ENCODE results near the gene SGCD.
A peak's percentile ranks its signal among the peaks of the same experiment; 100 is the strongest.

SGCD gene

DNA sequence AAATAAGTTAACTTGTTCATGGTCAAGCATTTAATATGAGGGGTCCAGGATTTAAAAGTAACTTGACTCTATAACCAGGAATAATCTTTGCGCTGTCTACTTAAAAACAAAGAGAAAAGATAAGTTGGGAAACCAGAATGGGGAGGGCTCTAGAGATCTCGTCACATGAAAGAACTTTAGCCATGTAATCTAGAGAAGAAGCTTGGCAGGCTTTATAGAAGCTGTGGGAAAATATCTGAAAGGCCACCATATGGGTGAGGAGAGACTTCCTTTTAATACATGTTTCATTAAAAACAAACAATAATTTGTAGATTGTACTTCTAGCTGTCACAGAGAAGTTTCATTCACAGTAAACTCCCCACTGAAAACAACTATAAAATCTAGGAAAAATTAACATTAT is 476.4 kb downstream of the SGCD start:
- DNase-seq: no peak

- no peak for DNase-seq
Measured at GRCh38 chr5:156812959-156813358, 486.0 kb downstream of the SGCD start.

DNA sequence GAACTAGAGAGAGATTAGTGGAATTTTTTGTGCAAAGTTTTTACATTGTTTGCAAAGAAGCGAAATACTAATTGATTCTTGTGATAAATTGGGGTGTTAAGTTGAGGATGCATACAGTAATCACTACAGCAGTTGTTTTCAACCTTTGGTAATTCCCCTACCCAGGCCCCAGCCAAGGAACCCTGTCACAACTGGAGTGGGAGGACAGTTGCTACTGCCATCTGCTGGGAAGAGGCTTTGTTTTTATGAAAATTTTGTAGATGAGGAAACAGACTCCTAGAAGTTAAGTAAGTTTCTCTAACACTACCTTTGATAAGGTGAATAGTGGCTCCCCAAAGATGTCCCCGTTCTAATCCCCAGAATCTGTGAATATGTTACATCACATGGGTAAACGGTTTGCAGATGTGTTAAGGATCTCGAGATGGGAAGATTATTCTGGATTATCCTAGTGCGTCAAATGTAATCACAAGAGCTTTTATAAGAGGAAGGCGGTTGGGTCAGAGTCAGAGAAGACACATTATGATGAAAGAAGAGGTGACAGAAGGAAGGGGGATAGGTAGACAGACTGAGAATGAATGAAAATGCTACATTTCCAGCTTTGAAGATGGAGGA is 489.1 kb downstream of the SGCD start:
- DNase-seq: peak; percentile 10 to 13
